ENCODE results near the gene UEVLD.

UEVLD gene

GRCh38 chr11:18588297-18589252 lies at the start of gene UEVLD:
Gene UEVLD (minus strand): TSS chr11:18588734. CDS start chr11:18588654, 80 bp downstream.
- TF ChIP-seq ZNF274 (IDR thresholded peaks at IDR 0.05; ENCODE audit: low read depth, low read length), result no peak
- peak within 1 kb of the TSS; percentile 75 for H3K4me3 ChIP-seq (ENCODE audit: low read length)

- peak within 1 kb of the TSS; percentile 93 for H3K4me3 ChIP-seq (ENCODE audit: low read length)
- TF ChIP-seq ZNF274 (IDR thresholded peaks at IDR 0.05; ENCODE audit: low read depth, low read length), result no peak
Measured at GRCh38 chr11:18634140-18635032, 45.9 kb upstream of the UEVLD start, which contains the start of gene SPTY2D1. Gene SPTY2D1 (minus strand): TSS chr11:18634342. CDS start chr11:18634257, 85 bp downstream.

GRCh38 chr11:18633256-18634139 lies 45.0 kb upstream of the UEVLD start:
- TF ChIP-seq ZNF274 (IDR thresholded peaks at IDR 0.05; ENCODE audit: low read depth, low read length), result no peak
- peak overlapping the region; percentile 93 for H3K4me3 ChIP-seq (ENCODE audit: low read length)

- H3K4me3 ChIP-seq (ENCODE audit: low read length), result peak overlapping the region; percentile 93
- no peak for TF ChIP-seq ZNF274 (IDR thresholded peaks at IDR 0.05; ENCODE audit: low read depth, low read length)
Measured at GRCh38 chr11:18632841-18633240, 44.3 kb upstream of the UEVLD start.

- no peak overlapping the region for H3K4me3 ChIP-seq (ENCODE audit: low read length)
- no peak for TF ChIP-seq ZNF274 (IDR thresholded peaks at IDR 0.05; ENCODE audit: low read depth, low read length)
Measured at GRCh38 chr11:18624161-18624560, 35.6 kb upstream of the UEVLD start.

- no peak overlapping the region for H3K4me3 ChIP-seq (ENCODE audit: low read length)
- no peak for TF ChIP-seq ZNF274 (IDR thresholded peaks at IDR 0.05; ENCODE audit: low read depth, low read length)
Measured at GRCh38 chr11:18623707-18624106, 35.2 kb upstream of the UEVLD start.

- H3K4me3 ChIP-seq (ENCODE audit: low read length), result no peak overlapping the region
- TF ChIP-seq ZNF274 (IDR thresholded peaks at IDR 0.05; ENCODE audit: low read depth, low read length), result no peak
Measured at GRCh38 chr11:18618342-18619025, 29.9 kb upstream of the UEVLD start.

GRCh38 chr11:18617688-18618341 lies 29.3 kb upstream of the UEVLD start:
- no peak for TF ChIP-seq ZNF274 (IDR thresholded peaks at IDR 0.05; ENCODE audit: low read depth, low read length)
- H3K4me3 ChIP-seq (ENCODE audit: low read length), result no peak overlapping the region; the same call in 1 of the 2 replicates

- peak overlapping the region; percentile 24; the same call in 1 of the 2 replicates for H3K4me3 ChIP-seq (ENCODE audit: low read length)
- TF ChIP-seq ZNF274 (IDR thresholded peaks at IDR 0.05; ENCODE audit: low read depth, low read length), result no peak
Measured at GRCh38 chr11:18615628-18616392, 27.3 kb upstream of the UEVLD start.

- H3K4me3 ChIP-seq (ENCODE audit: low read length), result no peak overlapping the region
- no peak for TF ChIP-seq ZNF274 (IDR thresholded peaks at IDR 0.05; ENCODE audit: low read depth, low read length)
Measured at GRCh38 chr11:18614667-18615066, 26.1 kb upstream of the UEVLD start.

GRCh38 chr11:18612394-18612793 lies 23.9 kb upstream of the UEVLD start:
- H3K4me3 ChIP-seq (ENCODE audit: low read length), result no peak overlapping the region
- TF ChIP-seq ZNF274 (IDR thresholded peaks at IDR 0.05; ENCODE audit: low read depth, low read length), result no peak

- no peak for TF ChIP-seq ZNF274 (IDR thresholded peaks at IDR 0.05; ENCODE audit: low read depth, low read length)
- no peak overlapping the region for H3K4me3 ChIP-seq (ENCODE audit: low read length)
Measured at GRCh38 chr11:18611196-18611595, 22.7 kb upstream of the UEVLD start.

Data from GM08714 (cell line).